Lower lobe of right lung (tissue), 2 donors: ENCODE measurements around the gene MYBPC3. TPM values are rescaled to one million over a fixed set of nuclear protein-coding genes. Genes with fewer than 3 reads are reported as not detected.

Source experiments
- ATAC-seq, 2 donors: fragments of 200-7000 bp; cut with Tn5 transposase; one replicate each; pipeline ENCODE4 v1.9.1; 2020 to 2022; ENCODE audit warnings: mild to moderate bottlenecking in 2 of 2, moderate library complexity in 2 of 2
- DNase-seq: peaks from one replicate; pipeline ENCODE4 v3.0.0-alpha.2; 2020
- H3K27ac ChIP-seq: fragments of 200-600 bp; one replicate; pipeline ENCODE4 v1.8.0; 2022
- H3K27me3 ChIP-seq: fragments of 200-600 bp; one replicate; pipeline ENCODE4 v1.8.0; 2022; ENCODE audit warnings: low read depth
- H3K36me3 ChIP-seq: fragments of 200-600 bp; one replicate; pipeline ENCODE4 v1.8.0; 2022; ENCODE audit warnings: mild to moderate bottlenecking
- H3K4me1 ChIP-seq: fragments of 200-600 bp; one replicate; pipeline ENCODE4 v1.8.0; 2022
- H3K4me3 ChIP-seq: fragments of 200-600 bp; one replicate; pipeline ENCODE4 v1.8.0; 2022; ENCODE audit warnings: mild to moderate bottlenecking
- H3K9me3 ChIP-seq: fragments of 200-600 bp; one replicate; pipeline ENCODE4 v1.8.0; 2022
- intact Hi-C: fragments of 100-400 bp; cut with DNase I; formaldehyde crosslinking; loops from one replicate; pipeline ENCODE4 v1.11.0; 2022
- total RNA-seq: library from RNA; stranded (reverse); fragmentation: NEBNext Ultra II Directional; extraction: Animal tissue kit (Norgen Biotek cat#: 25700); gene quantifications from one replicate; pipeline ENCODE4 v1.2.1, GENCODE V29; 2021
- TF ChIP-seq, protein P1 (sequence below): fragments of 200-600 bp; IDR thresholded peaks from one replicate; pipeline ENCODE4 v1.8.0; 2022; ENCODE audit warnings: antibody characterized with exemption, mild to moderate bottlenecking
- donor health status: DM: no; HTN: yes; CAD: no; lungs with severe emphysema.

The MYBPC3 gene
- total RNA-seq, 1 donor from 2014 or later: 0.86 TPM

DNA sequence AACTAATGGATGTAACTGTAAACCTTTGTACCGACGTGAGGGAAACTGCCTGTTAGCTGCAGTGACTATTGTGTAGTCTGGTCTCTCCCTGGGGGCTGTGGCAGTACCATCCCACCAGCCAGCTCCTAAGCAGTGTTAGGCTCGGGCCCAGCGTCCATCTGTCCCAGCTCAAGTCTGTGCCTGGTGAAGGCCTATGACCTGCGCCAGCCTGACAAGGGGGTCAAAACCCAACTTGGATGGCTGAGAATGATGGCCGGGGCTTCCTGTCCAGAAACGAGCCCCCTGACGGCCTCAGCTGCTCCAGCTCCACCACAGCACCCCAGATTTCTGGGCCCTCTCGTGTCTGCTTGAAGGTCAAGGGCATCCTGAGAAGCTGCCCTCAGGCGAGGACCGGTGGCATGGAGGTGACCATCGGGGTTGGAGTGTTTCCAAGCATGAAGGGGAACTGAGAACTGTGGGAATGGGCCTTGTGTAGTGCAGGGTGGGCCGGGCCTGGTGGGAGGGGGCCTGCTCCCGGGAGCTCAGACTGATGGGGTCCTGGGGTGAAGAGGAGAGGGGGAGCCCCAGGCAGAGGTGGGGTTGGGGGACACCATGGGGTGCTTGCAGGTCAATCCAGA lies 40.2 kb upstream of the MYBPC3 start:
- H3K4me3 ChIP-seq: no peak overlapping the region
- peaks cover 64% of the 10 kb centered on the region for H3K4me1 ChIP-seq
- TF ChIP-seq, protein P1, sequence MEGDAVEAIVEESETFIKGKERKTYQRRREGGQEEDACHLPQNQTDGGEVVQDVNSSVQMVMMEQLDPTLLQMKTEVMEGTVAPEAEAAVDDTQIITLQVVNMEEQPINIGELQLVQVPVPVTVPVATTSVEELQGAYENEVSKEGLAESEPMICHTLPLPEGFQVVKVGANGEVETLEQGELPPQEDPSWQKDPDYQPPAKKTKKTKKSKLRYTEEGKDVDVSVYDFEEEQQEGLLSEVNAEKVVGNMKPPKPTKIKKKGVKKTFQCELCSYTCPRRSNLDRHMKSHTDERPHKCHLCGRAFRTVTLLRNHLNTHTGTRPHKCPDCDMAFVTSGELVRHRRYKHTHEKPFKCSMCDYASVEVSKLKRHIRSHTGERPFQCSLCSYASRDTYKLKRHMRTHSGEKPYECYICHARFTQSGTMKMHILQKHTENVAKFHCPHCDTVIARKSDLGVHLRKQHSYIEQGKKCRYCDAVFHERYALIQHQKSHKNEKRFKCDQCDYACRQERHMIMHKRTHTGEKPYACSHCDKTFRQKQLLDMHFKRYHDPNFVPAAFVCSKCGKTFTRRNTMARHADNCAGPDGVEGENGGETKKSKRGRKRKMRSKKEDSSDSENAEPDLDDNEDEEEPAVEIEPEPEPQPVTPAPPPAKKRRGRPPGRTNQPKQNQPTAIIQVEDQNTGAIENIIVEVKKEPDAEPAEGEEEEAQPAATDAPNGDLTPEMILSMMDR: no peak
- no peaks in the 10 kb centered on the region for H3K36me3 ChIP-seq
- no peaks in the 10 kb centered on the region for H3K9me3 ChIP-seq
- intact Hi-C loops: no loop called here
- no peak for DNase-seq
- no peaks in the 10 kb centered on the region for H3K27me3 ChIP-seq
- no peak for ATAC-seq
- H3K27ac ChIP-seq: peak overlapping the region; percentile 93

- H3K4me3 ChIP-seq: no peak overlapping the region
- peak; percentile 45 for DNase-seq
- ATAC-seq: no peak
- peaks cover 64% of the 10 kb centered on the region for H3K4me1 ChIP-seq
- H3K36me3 ChIP-seq: no peaks in the 10 kb centered on the region
- H3K27me3 ChIP-seq: no peaks in the 10 kb centered on the region
- intact Hi-C loops: no loop called here
- H3K9me3 ChIP-seq: no peaks in the 10 kb centered on the region
- TF ChIP-seq, protein P1: no peak
- peak overlapping the region; percentile 93 for H3K27ac ChIP-seq
These were observed 39.4 kb upstream of the MYBPC3 start for GRCh38 chr11:47391711-47392432.

DNA sequence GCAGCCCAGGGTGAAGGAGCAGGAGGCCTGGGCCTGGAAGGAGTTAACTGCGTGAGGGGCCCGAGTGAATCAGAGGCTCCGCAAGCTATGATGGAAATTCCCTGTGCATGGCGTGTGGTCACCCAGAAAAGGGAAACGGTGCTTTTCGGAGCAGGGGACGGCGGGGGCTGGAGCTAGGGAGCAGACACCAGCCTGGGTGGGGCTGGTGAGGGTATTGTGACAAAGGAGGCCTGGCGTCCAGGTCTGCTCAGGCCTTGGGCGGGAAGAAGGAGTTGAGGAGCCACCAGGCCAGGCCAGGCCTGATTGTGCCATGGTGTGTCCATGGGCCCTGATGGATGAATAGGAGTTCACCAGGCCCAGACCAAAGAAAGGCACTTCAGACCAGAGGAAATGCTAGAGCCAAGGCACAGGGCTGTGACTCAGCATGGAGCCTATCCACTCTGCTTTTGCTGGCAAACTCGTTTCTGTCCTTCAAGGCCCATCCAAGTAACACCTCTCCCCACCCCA lies 38.6 kb upstream of the MYBPC3 start:
- Histone ChIP-seq H3K4me3 (no peak overlapping the region), H3K27ac (peak overlapping the region; percentile 93), H3K4me1 (peaks cover 64% of the 10 kb centered on the region), H3K36me3 (no peaks in the 10 kb centered on the region), H3K27me3 (no peaks in the 10 kb centered on the region), H3K9me3 (no peaks in the 10 kb centered on the region)
- peak; percentile 86 for DNase-seq
- intact Hi-C loops: no loop called here
- TF ChIP-seq, protein P1: no peak
- peak; percentile 33 to 57 for ATAC-seq

DNA sequence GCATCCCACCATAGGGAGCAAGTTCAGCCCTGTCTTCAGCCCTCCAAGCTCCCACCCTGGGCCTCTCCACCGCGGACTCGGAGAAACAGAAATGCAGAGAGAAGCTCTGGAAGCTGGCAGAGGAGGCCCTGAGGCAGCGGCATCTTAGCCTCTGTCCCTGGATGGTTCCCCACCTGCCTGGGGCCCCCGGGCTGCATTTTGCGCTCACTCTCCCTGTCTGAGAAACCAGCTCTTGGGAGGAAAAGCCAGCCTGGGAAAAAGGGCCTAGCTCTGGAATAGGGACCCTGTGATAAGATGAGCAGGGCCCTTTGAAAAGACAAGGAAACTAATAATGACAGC lies 37.9 kb upstream of the MYBPC3 start:
- intact Hi-C loops: no loop called here
- no peak overlapping the region for H3K4me3 ChIP-seq
- TF ChIP-seq, protein P1: no peak
- H3K4me1 ChIP-seq: peaks cover 56% of the 10 kb centered on the region
- no peaks in the 10 kb centered on the region for H3K36me3 ChIP-seq
- peak overlapping the region; percentile 93 for H3K27ac ChIP-seq
- DNase-seq (peak; percentile 6), ATAC-seq (no peak)
- no peaks in the 10 kb centered on the region for H3K9me3 ChIP-seq
- H3K27me3 ChIP-seq: no peaks in the 10 kb centered on the region

DNA sequence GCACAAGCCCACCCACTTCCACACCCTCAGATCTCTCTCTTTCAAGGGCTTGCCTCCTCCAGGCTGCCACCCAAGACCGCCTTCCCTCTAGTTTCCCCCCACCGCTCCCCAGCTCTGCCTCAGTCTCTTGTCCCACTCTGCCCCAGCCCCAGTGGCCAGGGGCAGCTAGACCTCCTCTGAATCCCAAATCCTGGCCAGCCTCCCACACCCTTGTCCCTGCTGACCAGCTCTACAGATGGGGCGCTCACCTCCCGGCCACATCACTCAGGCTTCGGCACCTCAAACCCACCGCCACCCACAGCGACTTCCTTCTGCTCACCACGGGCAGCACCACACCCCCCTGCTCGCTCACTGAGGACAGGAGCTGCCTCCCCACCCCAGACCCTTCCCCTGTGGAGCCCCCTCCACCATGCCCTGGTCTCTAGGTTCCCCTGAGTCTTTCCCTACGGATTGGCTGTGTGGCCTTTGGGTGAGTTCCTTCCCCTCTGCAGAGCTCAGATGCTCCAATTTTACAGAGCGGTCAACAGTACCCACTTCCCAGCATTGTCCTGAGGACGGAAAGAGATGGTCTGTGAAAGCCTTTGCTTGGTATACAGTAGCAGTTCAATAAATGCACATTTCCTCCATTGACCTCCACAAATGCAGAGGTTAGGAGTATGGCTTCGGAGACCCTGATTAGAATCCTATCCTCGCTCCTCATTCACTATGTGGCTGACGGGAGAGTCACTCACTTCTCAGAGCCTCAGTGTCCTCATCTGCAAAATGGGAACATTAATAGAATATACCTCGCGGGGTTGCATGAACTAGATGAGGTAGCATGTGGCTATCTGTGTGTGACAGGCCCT lies 37.3 kb upstream of the MYBPC3 start:
- peak; percentile 68 for DNase-seq
- H3K9me3 ChIP-seq: no peaks in the 10 kb centered on the region
- peak overlapping the region; percentile 93 for H3K27ac ChIP-seq
- peaks cover 51% of the 10 kb centered on the region for H3K4me1 ChIP-seq
- H3K4me3 ChIP-seq: no peak overlapping the region
- intact Hi-C loops: no loop called here
- no peaks in the 10 kb centered on the region for H3K36me3 ChIP-seq
- TF ChIP-seq, protein P1: no peak
- no peaks in the 10 kb centered on the region for H3K27me3 ChIP-seq
- no peak for ATAC-seq
